Aorta (tissue), 4 donors: ENCODE measurements around the gene TMEM114. TPM values are rescaled to one million over a fixed set of nuclear protein-coding genes. Genes with fewer than 3 reads are reported as not detected.

Experiments
- polyA plus RNA-seq, 2 donors: library from polyadenylated mRNA; stranded (reverse); fragments of 200-250 nt; gene quantifications; one replicate each; pipeline ENCODE4 v1.2.3, GENCODE V29; 2013
- total RNA-seq, 2 donors: library from RNA; stranded (reverse); fragmentation: NEBNext Ultra II Directional; extraction: Animal tissue kit (Norgen Biotek cat#: 25700); gene quantifications; one replicate each; pipeline ENCODE4 v1.2.1, GENCODE V29; 2021
- donor health status: healthy with polysubstance abuse.
- donor health status: Bipolar disorder and iron deficiency.
- donor health status: DM: no; HTN: no; CAD: no.
- donor health status: DM: yes; HTN: yes; CAD: no.

The TMEM114 gene
- total and polyA plus RNA-seq, 4 donors = not detected

Other genes with a start within 250 kb of the TMEM114 start
- 10 to 100 TPM; 39.6 to 42.8 TPM for gene METTL22, start 31.2 kb upstream of the TMEM114 start, total RNA-seq
- gene METTL22, start 31.2 kb upstream of the TMEM114 start, polyA plus RNA-seq = 10 to 100 TPM; 41.7 to 49.7 TPM
- gene ABAT, start 84.1 kb upstream of the TMEM114 start, total RNA-seq = 10 to 100 TPM; 10.3 to 11.5 TPM
- gene ABAT, start 84.1 kb upstream of the TMEM114 start, polyA plus RNA-seq = 1 to 10 TPM; 6.6 to 8.9 TPM
- gene TMEM186, start 207.1 kb upstream of the TMEM114 start, total RNA-seq = 1 to 10 TPM; 5.7 to 7.0 TPM
- 10 to 100 TPM in 1 of 2 donors, 1 to 10 TPM in 1; 7.5 to 10.3 TPM for gene TMEM186, start 207.1 kb upstream of the TMEM114 start, polyA plus RNA-seq
- gene PMM2, start 207.3 kb upstream of the TMEM114 start, total RNA-seq = 10 to 100 TPM; 43.1 to 48.4 TPM
- gene PMM2, start 207.3 kb upstream of the TMEM114 start, polyA plus RNA-seq = 10 to 100 TPM in 1 of 2 donors, 1 to 10 TPM in 1; 7.8 to 20.3 TPM